ENCODE measurements around the gene JMJD8.
A peak's percentile ranks its signal among the peaks of the same experiment; 100 is the strongest.

JMJD8 gene

DNA sequence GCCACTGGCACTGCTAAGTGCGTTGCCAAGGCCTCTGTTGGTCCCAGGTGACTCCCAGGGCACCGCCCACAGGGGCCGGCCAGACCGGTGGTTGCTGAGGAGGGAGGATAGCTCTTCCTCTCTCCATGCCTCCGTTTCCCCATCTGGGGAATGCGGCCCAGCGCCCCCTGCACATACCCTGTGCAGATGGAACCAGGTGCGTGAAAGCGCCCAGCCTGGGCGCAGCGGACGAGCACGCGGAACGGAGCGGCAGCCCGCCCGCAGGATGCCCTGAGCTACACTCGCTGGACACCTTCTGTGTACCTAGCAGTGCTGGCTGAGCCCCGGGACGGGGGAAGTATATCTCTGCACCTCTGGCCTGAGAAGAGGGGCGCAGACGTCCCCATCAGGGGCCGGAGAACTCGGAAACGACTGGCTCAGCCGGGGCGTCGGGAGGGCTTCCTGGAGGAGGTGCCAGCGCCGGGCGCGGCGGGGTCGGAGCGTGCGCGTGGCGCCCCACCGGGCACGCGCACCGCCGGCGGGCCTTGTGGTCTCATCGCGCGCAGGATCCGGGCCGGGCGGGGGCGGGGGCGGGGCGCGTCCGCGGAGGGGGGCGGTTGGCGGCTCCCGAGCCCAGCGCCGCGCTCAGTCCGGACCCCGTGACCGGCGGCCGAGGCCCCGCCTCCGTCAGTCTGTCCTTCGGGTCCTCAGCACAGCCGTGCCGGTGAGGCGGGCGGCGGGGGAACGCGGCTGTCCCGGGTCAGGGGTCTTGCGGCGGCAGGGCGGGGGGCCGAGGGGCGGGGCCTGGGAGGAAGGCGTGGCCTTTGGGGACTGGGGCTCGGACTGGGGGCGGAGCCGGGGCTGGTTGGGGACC is 42.5 kb upstream of the JMJD8 start, which contains the start of the genes CCDC78 and HAGHL:
CCDC78 (minus strand) TSS at position 6 of the 853 bp plus-strand sequence. CDS start 76 bp downstream, outside the sequence.
HAGHL (plus strand) TSS at position 669 of the 853 bp plus-strand sequence. CDS start 404 bp downstream, outside the sequence.
- in situ Hi-C loops (cut with HindIII; ENCODE audit: low pct_unique_long_range_greater_than_20kb, low sequenced_read_pairs): no loop called here
- no peak for TF ChIP-seq JUND (IDR thresholded peaks at IDR 0.05; ENCODE audit: low read depth)
- peak; percentile 79 to 84 for DNase-seq (ENCODE audit: low read depth in 1 of 2, low spot score in 1 of 2)

DNA sequence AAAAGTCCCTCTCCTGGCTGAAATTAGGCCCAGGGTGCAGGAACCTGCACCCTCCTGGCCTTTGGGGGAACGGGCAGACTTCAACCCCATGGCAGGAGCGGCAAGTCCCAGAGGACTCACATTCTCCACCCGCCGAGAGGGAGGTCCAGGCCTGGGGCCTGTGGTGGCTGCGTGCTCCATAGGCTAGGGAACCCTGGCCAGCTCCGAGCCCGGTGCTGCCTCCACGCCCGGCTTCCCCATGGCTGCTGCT is 42.0 kb upstream of the JMJD8 start:
- no peak for TF ChIP-seq JUND (IDR thresholded peaks at IDR 0.05; ENCODE audit: low read depth)
- no peak for DNase-seq (ENCODE audit: low read depth in 1 of 2, low spot score in 1 of 2)
- in situ Hi-C loops (cut with HindIII; ENCODE audit: low pct_unique_long_range_greater_than_20kb, low sequenced_read_pairs): no loop called here

DNA sequence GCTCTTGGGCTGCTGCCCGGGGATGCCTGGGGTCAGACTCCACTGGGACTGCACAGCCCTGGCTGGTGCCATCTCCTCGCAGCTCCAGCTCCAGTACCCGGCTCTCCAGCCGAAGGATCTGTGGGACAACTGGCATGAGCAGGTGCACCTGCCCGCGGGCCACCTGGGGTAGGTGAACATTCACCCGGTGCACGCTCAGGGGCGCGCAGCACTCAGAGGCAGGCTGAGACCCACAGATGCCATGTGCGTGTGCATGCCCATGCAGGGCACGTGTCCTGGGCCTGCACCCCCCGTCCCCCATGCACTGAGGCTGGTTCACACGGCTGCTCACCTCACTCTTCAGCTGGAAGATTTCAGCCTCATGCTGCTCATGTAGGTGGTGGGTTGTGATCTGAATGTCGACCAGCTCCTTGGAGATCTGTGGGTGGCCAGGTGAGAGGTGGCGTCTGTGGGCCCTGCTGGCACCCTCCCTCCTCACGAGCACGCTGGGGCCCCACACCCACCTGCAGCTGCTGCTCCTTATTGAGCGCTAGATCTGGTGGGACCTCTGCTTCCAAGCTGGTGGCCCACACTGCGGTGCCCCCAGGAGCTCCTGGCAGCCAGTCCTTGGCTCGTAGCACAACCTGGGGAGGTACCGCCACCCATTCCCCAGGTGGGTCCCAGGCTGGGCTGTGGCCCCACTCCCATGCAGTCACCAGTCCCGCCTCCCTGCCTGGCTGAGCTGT is 41.5 kb upstream of the JMJD8 start:
- TF ChIP-seq JUND (IDR thresholded peaks at IDR 0.05; ENCODE audit: low read depth): no peak
- in situ Hi-C loops (cut with HindIII; ENCODE audit: low pct_unique_long_range_greater_than_20kb, low sequenced_read_pairs): no loop called here
- no peak for DNase-seq (ENCODE audit: low read depth in 1 of 2, low spot score in 1 of 2)

DNA sequence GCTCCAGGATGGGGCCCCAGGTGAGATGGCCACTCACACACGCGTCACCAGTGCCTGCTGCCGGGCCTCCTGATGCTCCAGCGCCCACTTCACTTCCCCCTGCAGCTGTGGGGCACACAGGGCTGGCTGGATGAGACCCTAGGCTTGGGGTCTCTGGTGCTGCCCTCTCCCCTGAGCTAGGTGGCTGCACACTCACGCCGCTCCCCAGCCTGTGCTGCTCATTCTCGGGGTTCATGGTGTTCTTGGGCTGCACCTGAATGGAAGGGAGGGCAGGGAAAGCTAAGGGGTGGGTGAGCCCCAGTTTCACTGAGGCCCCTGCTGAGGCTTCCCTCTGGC is 40.9 kb upstream of the JMJD8 start:
- DNase-seq (ENCODE audit: low read depth in 1 of 2, low spot score in 1 of 2): no peak
- in situ Hi-C loops (cut with HindIII; ENCODE audit: low pct_unique_long_range_greater_than_20kb, low sequenced_read_pairs): no loop called here
- TF ChIP-seq JUND (IDR thresholded peaks at IDR 0.05; ENCODE audit: low read depth): no peak

DNA sequence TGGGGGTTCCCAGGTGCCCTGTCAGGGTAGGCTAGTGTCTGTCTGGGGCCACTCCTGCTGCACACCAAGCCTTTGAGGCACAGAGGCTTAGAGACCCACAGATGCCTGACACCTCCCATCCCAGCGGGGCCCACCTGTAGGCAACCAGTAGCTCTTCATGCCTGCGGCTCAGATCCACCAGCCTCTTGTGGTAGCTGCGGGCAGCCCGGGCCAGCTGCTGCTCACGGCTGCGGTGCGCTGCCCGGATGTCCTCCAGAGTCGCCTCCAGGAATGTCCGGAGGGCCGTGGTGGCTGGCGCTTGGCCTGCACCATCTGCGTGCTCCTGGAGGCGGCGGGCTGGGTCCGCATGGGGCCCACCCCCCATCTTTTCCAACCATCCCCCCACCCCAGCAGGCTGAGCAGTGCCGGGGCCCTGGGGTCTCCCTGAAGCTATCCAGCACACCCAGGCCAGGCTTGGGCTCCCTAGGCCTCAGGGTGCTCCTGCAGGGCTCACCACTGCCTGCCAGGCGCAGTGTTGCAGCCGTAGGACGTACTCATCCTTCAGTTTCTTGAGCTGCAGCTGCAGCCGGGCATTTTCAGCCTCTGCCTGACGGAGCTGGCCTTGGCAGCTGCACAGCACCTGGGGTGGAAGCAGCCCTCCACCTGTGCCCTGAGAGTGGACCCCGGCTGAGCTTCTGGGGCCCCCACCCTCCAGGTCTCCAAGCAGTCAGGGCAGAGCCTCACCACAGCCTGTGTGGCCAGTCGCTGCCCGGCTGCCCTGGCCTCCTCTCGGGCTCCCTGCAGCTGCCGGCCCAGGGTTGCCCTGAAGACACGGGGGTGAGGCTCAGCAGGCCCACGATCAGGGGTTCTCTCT is 40.3 kb upstream of the JMJD8 start:
- TF ChIP-seq JUND (IDR thresholded peaks at IDR 0.05; ENCODE audit: low read depth): no peak
- in situ Hi-C loops (cut with HindIII; ENCODE audit: low pct_unique_long_range_greater_than_20kb, low sequenced_read_pairs): loop anchor here (25.0 kb wide), 1 partner anchor 263 kb away; the partner anchor contains the start of gene SOX8
- DNase-seq (ENCODE audit: low read depth in 1 of 2, low spot score in 1 of 2): no peak

DNA sequence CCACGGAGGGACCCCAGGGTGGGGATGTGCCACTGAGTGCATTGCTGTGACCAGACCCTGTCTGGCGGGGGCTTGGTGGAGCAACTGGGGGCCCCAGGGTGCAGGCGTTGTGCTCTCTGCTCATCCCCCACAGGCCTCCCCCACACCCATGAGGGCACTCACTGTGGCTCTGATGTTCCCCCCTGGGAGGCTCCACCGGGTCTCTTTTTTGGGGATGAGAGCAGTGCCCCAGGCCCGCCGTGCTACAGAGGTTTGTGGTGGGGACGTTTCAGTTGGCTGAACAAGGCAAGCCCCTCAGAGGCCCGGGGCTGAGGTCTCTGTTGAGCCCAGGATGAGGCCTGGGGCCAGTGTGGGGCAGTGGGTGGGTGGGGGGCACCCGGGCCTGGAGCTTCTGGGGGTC is 39.6 kb upstream of the JMJD8 start:
- in situ Hi-C loops (cut with HindIII; ENCODE audit: low pct_unique_long_range_greater_than_20kb, low sequenced_read_pairs): loop anchor here (25.0 kb wide), 1 partner anchor 264 kb away; the partner anchor contains the start of gene SOX8
- no peak for TF ChIP-seq JUND (IDR thresholded peaks at IDR 0.05; ENCODE audit: low read depth)

DNA sequence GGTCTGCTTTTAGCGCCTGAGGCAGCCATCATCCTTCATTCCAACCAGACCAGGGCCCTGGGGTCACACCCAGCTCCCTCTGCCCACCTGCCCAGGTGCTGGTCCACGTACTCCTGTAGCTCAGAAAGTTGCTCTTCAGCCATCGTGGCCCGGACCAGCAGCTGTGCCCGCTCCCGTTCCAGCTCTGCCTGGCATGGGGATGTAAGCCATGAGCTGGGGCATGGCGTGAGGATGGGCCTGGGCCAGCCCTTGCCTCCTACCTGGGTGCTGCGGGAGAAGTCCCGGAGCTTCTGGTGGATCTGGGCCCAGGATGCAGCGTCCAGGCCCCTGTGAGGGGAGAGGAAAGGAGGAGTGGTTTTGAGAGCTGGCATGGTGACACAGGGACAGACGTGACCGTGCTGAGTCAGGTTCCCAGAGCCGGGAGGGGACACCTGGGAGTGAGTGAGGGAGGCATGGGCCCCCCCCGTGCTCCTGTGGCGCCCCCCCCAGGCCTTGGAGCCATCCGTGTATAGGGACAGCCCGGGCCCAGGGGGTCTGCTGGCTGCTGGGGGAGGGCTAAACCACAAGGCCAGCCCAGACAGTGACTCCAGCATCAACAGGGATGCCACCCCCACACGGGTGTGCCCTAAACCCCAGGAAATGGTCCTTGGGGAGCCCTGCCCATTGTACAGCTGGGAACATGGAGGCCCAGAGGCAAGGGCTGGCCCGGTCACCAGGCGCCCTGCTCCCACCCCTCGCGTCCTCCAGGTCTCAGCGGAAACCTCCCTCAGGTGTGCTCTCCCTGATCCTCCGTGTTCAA is 38.9 kb upstream of the JMJD8 start:
- no peak for TF ChIP-seq JUND (IDR thresholded peaks at IDR 0.05; ENCODE audit: low read depth)
- in situ Hi-C loops (cut with HindIII; ENCODE audit: low pct_unique_long_range_greater_than_20kb, low sequenced_read_pairs): loop anchor here (25.0 kb wide), 1 partner anchor 264 kb away; the partner anchor contains the start of gene SOX8
- DNase-seq (ENCODE audit: low read depth in 1 of 2, low spot score in 1 of 2): no peak

More for the DNA sequence above, 39.6 kb upstream of the JMJD8 start:
- no peak for DNase-seq (ENCODE audit: low read depth in 1 of 2, low spot score in 1 of 2)

DNA sequence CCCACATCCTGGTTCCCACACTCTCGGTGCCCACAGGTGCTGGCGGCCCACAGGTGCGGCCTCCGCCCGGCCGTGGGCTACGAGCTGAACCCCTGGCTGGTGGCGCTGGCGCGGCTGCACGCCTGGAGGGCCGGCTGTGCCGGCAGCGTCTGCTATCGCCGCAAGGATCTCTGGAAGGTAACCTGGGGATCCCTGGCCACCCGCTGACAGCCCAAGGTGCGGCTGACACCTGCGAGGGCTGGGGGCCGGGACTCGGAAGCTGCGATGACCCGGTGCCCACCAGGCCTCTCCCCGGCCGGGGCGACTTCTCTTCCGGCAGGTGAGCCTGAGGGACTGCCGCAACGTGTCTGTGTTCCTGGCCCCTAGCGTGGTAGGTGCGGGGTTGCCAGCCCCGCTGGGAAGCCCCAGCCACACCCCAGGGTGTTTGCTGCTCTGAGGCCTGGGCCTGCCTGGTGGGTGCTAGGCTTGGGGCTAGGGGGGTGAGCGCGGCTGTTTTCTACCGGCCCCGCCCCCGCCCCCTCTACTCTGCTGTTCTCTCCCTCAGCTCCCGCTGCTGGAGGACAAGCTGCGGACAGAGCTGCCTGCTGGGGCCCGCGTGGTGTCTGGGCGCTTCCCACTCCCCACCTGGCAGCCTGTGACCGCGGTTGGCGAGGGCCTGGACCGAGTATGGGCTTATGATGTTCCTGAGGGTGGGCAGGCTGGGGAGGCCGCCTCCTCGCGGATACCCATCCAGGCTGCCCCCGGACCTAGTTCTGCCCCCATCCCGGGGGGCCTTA is 37.8 kb upstream of the JMJD8 start:
- DNase-seq (ENCODE audit: low read depth in 1 of 2, low spot score in 1 of 2): no peak
- in situ Hi-C loops (cut with HindIII; ENCODE audit: low pct_unique_long_range_greater_than_20kb, low sequenced_read_pairs): loop anchor here (25.0 kb wide), 1 partner anchor 265 kb away; the partner anchor contains the start of gene SOX8
- no peak for TF ChIP-seq JUND (IDR thresholded peaks at IDR 0.05; ENCODE audit: low read depth)

DNA sequence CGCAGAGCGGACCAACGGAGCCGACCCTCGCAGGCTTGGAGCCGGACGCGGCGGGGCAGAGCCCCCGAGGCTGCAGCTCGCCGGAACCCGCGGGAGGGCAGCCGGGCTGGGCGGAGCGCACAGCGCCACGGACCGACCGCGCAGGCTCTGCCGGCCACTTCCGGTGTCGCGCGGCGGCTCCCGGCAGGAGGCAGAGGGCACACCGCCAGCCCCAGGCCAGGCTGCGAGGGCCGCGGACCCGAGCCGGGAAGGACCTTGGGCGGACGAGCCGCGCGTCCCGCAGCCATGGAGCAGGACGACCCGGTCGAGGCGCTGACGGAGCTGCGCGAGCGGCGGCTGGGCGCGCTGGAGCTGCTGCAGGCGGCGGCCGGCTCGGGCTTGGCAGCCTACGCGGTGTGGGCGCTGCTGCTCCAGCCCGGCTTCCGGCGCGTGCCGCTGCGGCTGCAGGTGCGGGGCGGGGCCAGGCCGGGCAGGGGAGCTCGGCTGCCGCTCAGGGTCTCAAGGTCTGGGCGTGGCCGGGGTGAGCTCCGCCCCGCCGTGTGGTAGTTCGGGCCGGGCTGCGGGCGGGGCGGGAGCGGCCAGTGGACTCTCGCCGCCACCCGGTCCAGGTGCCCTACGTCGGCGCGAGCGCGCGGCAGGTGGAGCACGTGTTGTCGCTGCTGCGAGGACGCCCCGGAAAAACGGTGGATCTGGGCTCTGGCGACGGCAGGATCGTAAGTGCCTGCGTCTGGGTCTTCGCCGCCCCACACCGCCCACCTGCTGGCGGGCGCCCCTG is 37.0 kb upstream of the JMJD8 start, which contains the start of gene ANTKMT:
ANTKMT (plus strand) TSS at position 157 of the 775 bp plus-strand sequence; CDS start at position 286, 129 bp downstream.
- in situ Hi-C loops (cut with HindIII; ENCODE audit: low pct_unique_long_range_greater_than_20kb, low sequenced_read_pairs): loop anchor here (25.0 kb wide), 1 partner anchor 266 kb away; the partner anchor contains the start of gene SOX8
- no peak for TF ChIP-seq JUND (IDR thresholded peaks at IDR 0.05; ENCODE audit: low read depth)
- peak; percentile 95 to 97 for DNase-seq (ENCODE audit: low read depth in 1 of 2, low spot score in 1 of 2)

DNA sequence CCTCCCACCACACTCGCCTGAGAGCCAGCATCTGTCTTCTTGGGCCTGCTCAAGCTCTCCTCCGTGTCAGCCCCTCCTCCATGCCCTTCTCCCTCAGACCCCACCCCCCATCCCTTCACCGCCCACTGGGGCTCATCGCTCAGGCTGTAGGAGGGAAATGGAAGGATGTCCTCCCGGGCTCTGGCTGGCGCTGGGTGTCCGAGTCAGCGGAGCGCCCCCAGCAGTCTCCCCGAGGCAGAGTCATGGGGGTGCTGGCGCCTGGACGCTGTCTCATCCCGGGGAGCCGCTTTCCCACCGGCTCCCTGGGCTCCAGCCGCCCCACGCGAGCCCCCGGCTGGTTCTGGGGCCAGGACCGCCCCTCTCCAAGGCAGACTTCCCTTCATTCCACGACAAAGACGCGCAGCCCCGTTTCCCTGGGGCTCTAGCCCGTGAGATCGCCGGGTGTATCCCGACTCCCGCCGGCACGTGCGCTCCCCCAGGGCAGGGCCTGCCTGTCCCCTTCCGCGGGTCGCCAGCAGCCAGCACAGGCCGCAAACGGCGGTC is 36.4 kb upstream of the JMJD8 start:
- peak; percentile 53 to 77 for DNase-seq (ENCODE audit: low read depth in 1 of 2, low spot score in 1 of 2)

More for the DNA sequence above, 36.4 kb upstream of the JMJD8 start:
- no peak for TF ChIP-seq JUND (IDR thresholded peaks at IDR 0.05; ENCODE audit: low read depth)
- in situ Hi-C loops (cut with HindIII; ENCODE audit: low pct_unique_long_range_greater_than_20kb, low sequenced_read_pairs): loop anchor here (25.0 kb wide), 1 partner anchor 267 kb away; the partner anchor contains the start of gene SOX8

Data from T47D (cell line).